ENCODE results near the gene ETV2.
"Not testable (repeated sequence)": the region's sequence is repeated elsewhere in the genome, so short reads cannot be mapped to it uniquely, and the experiment has no call there.

ETV2 gene

DNA sequence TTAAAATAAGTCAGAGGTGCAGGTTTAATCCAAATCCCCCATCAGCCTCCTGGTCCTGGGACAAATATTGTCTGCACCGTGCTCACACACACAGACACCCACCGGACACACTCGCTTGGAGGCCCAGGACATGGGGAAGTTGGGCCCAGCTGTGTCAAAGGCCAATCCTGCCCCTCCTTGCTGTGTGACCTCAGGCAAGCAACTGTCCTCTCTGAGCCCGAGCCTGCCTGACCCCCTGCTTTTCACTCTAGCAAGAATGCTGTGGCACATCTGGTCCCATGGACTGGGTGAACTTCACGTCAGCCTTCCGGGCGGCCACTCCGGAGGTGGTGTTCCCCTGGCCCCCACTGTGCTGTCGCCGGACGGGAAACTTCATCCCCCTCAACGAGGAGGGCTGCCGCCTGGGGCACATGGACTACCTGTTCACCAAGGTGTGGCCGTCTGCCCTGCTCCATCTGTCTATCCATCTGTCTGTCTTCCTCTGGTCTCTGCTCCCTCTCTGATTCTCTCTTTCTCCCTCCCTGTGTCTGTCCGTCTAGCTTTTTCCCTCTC, 34.1 kb downstream of the ETV2 start:
- H3K27me3 ChIP-seq (ENCODE audit: control insufficient read depth, low read length): peaks cover 18% of the 10 kb centered on the region
- no peaks in the 10 kb centered on the region for H3K9me3 ChIP-seq (ENCODE audit: control insufficient read depth, insufficient read depth, low read length)
- H3K79me2 ChIP-seq (ENCODE audit: control insufficient read depth, low read length): no peaks in the 10 kb centered on the region
- H3K4me2 ChIP-seq (ENCODE audit: low read length): no peak overlapping the region
- no peaks in the 10 kb centered on the region for H3K9me2 ChIP-seq (replicated peaks; ENCODE audit: control insufficient read depth, low read length)
- no peak overlapping the region for H3K4me3 ChIP-seq (ENCODE audit: low read length)
- H3F3A ChIP-seq (ENCODE audit: control insufficient read depth, insufficient read depth): no peaks in the 10 kb centered on the region
- no peak for TF ChIP-seq EZH2phosphoT487 (IDR thresholded peaks at IDR 0.05; ENCODE audit: borderline replicate concordance, low read length)
- no peak for TF ChIP-seq CTCF (IDR thresholded peaks at IDR 0.05; ENCODE audit: low read depth, low read length, poor library complexity, severe bottlenecking)
- H3K27ac ChIP-seq (ENCODE audit: low read depth, low read length): no peak overlapping the region
- H3K36me3 ChIP-seq (ENCODE audit: control insufficient read depth, low read length): no peaks in the 10 kb centered on the region
- no peaks in the 10 kb centered on the region for H4K20me1 ChIP-seq (ENCODE audit: control insufficient read depth, insufficient read depth, low read depth, low read length)
- H3K4me1 ChIP-seq (ENCODE audit: control insufficient read depth, low read length): no peaks in the 10 kb centered on the region

DNA sequence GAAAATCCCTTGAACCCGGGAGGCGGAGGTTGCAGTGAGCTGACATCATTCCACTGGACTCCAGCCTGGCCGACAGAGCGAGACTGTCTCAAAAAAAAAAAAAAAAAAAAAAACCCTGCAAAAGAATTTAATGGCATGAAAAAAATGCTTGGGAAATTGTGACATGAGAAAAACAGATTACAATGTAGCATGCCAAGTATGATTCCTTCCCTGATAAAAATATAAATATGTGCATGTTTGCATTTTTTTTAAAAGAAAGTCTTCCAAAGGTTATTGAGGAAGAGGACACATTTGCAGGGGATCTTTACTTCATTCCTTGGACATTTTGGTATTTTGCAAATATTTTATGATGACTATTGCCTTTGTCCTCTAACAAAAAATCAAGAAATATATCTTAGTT, 48.3 kb downstream of the ETV2 start:
- Histone ChIP-seq H3K27ac (ENCODE audit: low read depth, low read length) (no peak overlapping the region), H3K4me3 (ENCODE audit: low read length) (no peak overlapping the region), H3K4me1 (ENCODE audit: control insufficient read depth, low read length) (peaks cover 4% of the 10 kb centered on the region; the same call in 1 of the 2 replicates), H3K36me3 (ENCODE audit: control insufficient read depth, low read length) (no peaks in the 10 kb centered on the region), H3K9me3 (ENCODE audit: control insufficient read depth, insufficient read depth, low read length) (no peaks in the 10 kb centered on the region), H3K9me2 (replicated peaks; ENCODE audit: control insufficient read depth, low read length) (no peaks in the 10 kb centered on the region), H3K4me2 (ENCODE audit: low read length) (no peak overlapping the region), H3F3A (ENCODE audit: control insufficient read depth, insufficient read depth) (no peaks in the 10 kb centered on the region), H3K27me3 (ENCODE audit: control insufficient read depth, low read length) (no peaks in the 10 kb centered on the region), H4K20me1 (ENCODE audit: control insufficient read depth, insufficient read depth, low read depth, low read length) (peaks cover 3% of the 10 kb centered on the region; the same call in 1 of the 2 replicates), H3K79me2 (ENCODE audit: control insufficient read depth, low read length) (no peaks in the 10 kb centered on the region)
- TF ChIP-seq EZH2phosphoT487 (IDR thresholded peaks at IDR 0.05; ENCODE audit: borderline replicate concordance, low read length) (no peak), CTCF (IDR thresholded peaks at IDR 0.05; ENCODE audit: low read depth, low read length, poor library complexity, severe bottlenecking) (no peak)

- H3K4me3 ChIP-seq (ENCODE audit: low read length); H3K9me3 ChIP-seq (ENCODE audit: control insufficient read depth, insufficient read depth, low read length); H3K27ac ChIP-seq (ENCODE audit: low read depth, low read length); H3K27me3 ChIP-seq (ENCODE audit: control insufficient read depth, low read length); H3K9me2 ChIP-seq (replicated peaks; ENCODE audit: control insufficient read depth, low read length); H3K4me1 ChIP-seq (ENCODE audit: control insufficient read depth, low read length); H3K4me2 ChIP-seq (ENCODE audit: low read length); H3F3A ChIP-seq (ENCODE audit: control insufficient read depth, insufficient read depth); H4K20me1 ChIP-seq (ENCODE audit: control insufficient read depth, insufficient read depth, low read depth, low read length); H3K79me2 ChIP-seq (ENCODE audit: control insufficient read depth, low read length); H3K36me3 ChIP-seq (ENCODE audit: control insufficient read depth, low read length): not testable (repeated sequence)
Observed at GRCh38 chr19:35691106-35691505, 49.6 kb downstream of the ETV2 start.

DNA sequence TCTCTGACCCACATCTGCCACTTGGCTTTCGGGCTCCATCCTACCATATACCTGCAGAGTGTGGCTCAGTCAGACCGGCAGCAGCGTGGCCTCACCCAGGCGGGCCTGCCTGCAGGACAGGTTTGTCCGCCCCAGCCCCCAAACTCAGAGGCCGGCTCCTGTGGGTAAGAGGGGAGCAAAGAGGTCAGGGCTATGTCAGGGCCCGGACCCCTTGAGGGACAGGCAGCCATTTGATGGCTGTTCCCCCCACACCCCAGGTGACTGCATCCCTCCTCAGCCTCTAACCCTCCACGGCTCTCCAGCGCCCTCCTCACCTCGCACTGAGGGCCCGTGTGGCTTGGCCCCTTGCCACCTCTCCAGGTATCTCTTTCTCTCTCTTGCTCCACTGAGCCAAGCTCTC, 50.5 kb downstream of the ETV2 start:
- no peaks in the 10 kb centered on the region for H3K9me3 ChIP-seq (ENCODE audit: control insufficient read depth, insufficient read depth, low read length)
- no peak overlapping the region for H3K4me3 ChIP-seq (ENCODE audit: low read length)
- no peak overlapping the region for H3K4me2 ChIP-seq (ENCODE audit: low read length)
- H3K4me1 ChIP-seq (ENCODE audit: control insufficient read depth, low read length): peaks cover 4% of the 10 kb centered on the region; the same call in 1 of the 2 replicates
- H3K27ac ChIP-seq (ENCODE audit: low read depth, low read length): no peak overlapping the region
- H3K27me3 ChIP-seq (ENCODE audit: control insufficient read depth, low read length): 0 out of 2 replicates have a peak, but pooled peaks cover 2% of the 10 kb centered on the region
- no peaks in the 10 kb centered on the region for H3F3A ChIP-seq (ENCODE audit: control insufficient read depth, insufficient read depth)
- peaks cover 3% of the 10 kb centered on the region; the same call in 1 of the 2 replicates for H4K20me1 ChIP-seq (ENCODE audit: control insufficient read depth, insufficient read depth, low read depth, low read length)
- H3K9me2 ChIP-seq (replicated peaks; ENCODE audit: control insufficient read depth, low read length): no peaks in the 10 kb centered on the region
- no peaks in the 10 kb centered on the region for H3K79me2 ChIP-seq (ENCODE audit: control insufficient read depth, low read length)
- TF ChIP-seq CTCF (IDR thresholded peaks at IDR 0.05; ENCODE audit: low read depth, low read length, poor library complexity, severe bottlenecking) (no peak), EZH2phosphoT487 (IDR thresholded peaks at IDR 0.05; ENCODE audit: borderline replicate concordance, low read length) (no peak)
- no peaks in the 10 kb centered on the region for H3K36me3 ChIP-seq (ENCODE audit: control insufficient read depth, low read length)
